ENCODE results near the gene DIRAS3. TPM values are rescaled to one million over a fixed set of nuclear protein-coding genes. Genes with fewer than 3 reads are reported as not detected.

Gene DIRAS3
- polyA plus RNA-seq, 1 of the 3 experiments (the other 2 are of a cell fraction), result 16.6 TPM

DNA sequence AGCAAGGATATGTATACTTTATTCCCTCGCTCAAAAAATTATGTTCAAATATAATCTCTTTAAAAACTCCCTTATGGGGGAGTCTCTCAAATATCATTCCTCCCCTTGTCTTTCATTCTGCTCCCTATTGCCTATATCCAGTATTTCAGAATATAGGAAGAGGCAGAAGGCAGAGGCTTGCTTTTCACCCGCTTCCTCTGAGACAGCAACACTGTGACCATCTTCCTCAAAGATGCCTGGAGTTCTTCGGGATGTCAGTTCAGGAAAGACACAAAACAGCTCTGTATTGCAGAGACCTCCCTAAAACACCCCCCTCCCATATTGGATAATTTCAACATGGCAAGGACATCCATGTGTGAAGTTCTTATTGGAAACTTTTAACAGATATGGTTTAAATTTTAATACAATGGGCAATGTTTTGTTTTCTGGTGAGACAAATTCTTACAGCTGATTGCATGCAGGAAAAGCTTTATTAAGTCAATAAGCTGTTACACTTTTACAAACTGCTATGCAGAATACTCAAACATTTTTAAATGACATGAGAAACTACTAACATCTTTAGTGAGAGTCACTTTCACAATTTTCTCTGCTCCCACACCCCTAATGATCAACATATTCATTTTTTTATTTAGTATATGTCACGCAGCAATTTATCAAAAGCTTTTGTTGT, 4.8 kb downstream of the DIRAS3 start (continued):
- no peak for TF ChIP-seq EZH2phosphoT487 (IDR thresholded peaks at IDR 0.05; ENCODE audit: borderline replicate concordance, low read depth)
- TF ChIP-seq YY1 (IDR thresholded peaks at IDR 0.05; ENCODE audit: low read depth), result no peak
- TF ChIP-seq EP300 (IDR thresholded peaks at IDR 0.05; ENCODE audit: borderline replicate concordance in 1 of 2, low read depth in 1 of 2, low read length in 1 of 2), result no peak

DNA sequence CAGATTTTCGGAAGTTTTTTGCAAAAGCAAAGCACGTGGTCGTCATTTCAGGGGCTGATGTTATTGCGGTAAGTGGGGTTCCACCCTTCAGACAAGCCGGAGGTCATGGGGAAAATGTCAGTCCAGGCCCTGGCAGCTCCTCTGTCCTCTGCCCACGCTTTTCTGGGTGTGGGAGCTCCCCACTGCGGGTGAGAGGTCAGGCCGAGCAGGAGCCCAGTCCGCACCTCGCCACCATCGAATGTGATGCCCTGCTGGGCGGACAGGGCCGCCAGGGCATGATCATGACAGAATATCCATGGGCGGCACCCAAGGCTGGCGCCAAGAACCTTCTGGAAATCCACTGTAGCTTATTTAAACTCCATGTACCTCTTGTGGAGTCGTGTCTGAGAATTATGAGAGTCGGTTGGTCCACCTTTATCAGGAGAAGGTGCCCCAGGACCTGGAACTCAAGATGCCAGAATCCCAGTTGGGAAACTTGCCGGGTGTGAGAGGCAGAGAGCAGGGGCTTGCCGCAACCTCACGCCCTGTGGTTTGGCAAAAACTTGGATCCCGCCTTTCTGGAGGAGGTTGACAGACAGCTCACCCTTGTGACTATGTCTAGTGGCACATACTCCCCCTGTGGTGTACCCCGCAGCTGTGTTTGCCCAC, 6.9 kb downstream of the DIRAS3 start:
- ChIA-PET CTCF (no interaction called here), POLR2A (no interaction called here)
- WGBS (ENCODE audit: low lambda C conversion rate), result 93% methylated on average over 12 of the region's 22 CpGs
- H3K27ac ChIP-seq (ENCODE audit: low read depth in 2 of 2, low read length in 1 of 2), result no peak overlapping the region
- H2AFZ ChIP-seq (ENCODE audit: low read depth), result no peak overlapping the region
- H3K36me3 ChIP-seq (replicated peaks in 1 of 2; ENCODE audit: control insufficient read depth in 1 of 2, insufficient read depth in 2 of 2, low read length in 1 of 2), result no peaks in the 10 kb centered on the region
- no peaks in the 10 kb centered on the region for H3K9me2 ChIP-seq
- H3K27me3 ChIP-seq (ENCODE audit: insufficient read depth), result no peaks in the 10 kb centered on the region
- peaks cover 3% of the 10 kb centered on the region for H3F3A ChIP-seq (replicated peaks; ENCODE audit: insufficient read depth)
- no peaks in the 10 kb centered on the region for H3K79me2 ChIP-seq (ENCODE audit: insufficient read depth)
- TF ChIP-seq, protein P1, sequence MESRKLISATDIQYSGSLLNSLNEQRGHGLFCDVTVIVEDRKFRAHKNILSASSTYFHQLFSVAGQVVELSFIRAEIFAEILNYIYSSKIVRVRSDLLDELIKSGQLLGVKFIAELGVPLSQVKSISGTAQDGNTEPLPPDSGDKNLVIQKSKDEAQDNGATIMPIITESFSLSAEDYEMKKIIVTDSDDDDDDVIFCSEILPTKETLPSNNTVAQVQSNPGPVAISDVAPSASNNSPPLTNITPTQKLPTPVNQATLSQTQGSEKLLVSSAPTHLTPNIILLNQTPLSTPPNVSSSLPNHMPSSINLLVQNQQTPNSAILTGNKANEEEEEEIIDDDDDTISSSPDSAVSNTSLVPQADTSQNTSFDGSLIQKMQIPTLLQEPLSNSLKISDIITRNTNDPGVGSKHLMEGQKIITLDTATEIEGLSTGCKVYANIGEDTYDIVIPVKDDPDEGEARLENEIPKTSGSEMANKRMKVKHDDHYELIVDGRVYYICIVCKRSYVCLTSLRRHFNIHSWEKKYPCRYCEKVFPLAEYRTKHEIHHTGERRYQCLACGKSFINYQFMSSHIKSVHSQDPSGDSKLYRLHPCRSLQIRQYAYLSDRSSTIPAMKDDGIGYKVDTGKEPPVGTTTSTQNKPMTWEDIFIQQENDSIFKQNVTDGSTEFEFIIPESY (IDR thresholded peaks at IDR 0.05; ENCODE audit: borderline replicate concordance, low read depth), result no peak
- TF ChIP-seq YY1 (IDR thresholded peaks at IDR 0.05; ENCODE audit: low read depth) (no peak), MXI1 (IDR thresholded peaks at IDR 0.05; ENCODE audit: low read depth, low read length) (no peak)
- no peaks in the 10 kb centered on the region for H3K4me1 ChIP-seq (ENCODE audit: control insufficient read depth in 1 of 2, insufficient read depth in 2 of 2, low read depth in 1 of 2, low read length in 1 of 2)
- H3K4me2 ChIP-seq, result no peak overlapping the region
- no peak overlapping the region for H3K4me3 ChIP-seq (ENCODE audit: low read depth in 2 of 2, low read length in 1 of 2)
- no peak overlapping the region for H3K9ac ChIP-seq
- no peaks in the 10 kb centered on the region for H4K20me1 ChIP-seq (ENCODE audit: insufficient read depth)
- H3K9me3 ChIP-seq, result no peaks in the 10 kb centered on the region
- no peak for DNase-seq

DNA sequence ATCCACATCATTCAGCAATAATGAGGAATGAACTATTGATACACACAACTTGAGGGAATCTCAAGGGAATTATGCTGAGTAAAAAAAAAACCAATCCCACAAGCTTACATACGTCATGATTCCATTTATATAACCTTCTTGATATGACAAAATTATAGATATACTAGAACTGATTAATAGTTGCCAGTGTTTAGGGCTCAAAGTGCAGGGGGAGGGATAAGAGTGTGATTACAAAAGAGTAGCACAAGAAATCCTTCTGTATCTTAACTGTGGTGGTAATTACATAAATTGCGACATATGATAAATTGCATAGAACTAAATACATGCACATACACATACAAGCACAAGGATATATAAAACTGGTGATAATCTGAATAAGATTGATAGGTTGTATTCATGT, 13.5 kb downstream of the DIRAS3 start:
- H3K4me1 ChIP-seq (ENCODE audit: control insufficient read depth in 1 of 2, insufficient read depth in 2 of 2, low read depth in 1 of 2, low read length in 1 of 2), result no peaks in the 10 kb centered on the region
- no peak overlapping the region for H3K27ac ChIP-seq (ENCODE audit: low read depth in 2 of 2, low read length in 1 of 2)
- CTCF ChIA-PET, result interaction anchor here (1.3 kb wide), 1 partner anchor 10 kb away, joined by 3 read pairs; no protein-coding TSS in a partner anchor
- no peak for TF ChIP-seq FOXM1 (IDR thresholded peaks at IDR 0.05; ENCODE audit: low read depth)
- no peak for TF ChIP-seq SMC3 (IDR thresholded peaks at IDR 0.05; ENCODE audit: low read depth, low read length)
- POLR2A ChIA-PET, result no interaction called here
- H2AFZ ChIP-seq (ENCODE audit: low read depth), result no peak overlapping the region
- H3K4me2 ChIP-seq, result no peak overlapping the region
- no peaks in the 10 kb centered on the region for H3F3A ChIP-seq (replicated peaks; ENCODE audit: insufficient read depth)
- H3K79me2 ChIP-seq (ENCODE audit: insufficient read depth), result no peaks in the 10 kb centered on the region
- no peaks in the 10 kb centered on the region for H3K36me3 ChIP-seq (replicated peaks in 1 of 2; ENCODE audit: control insufficient read depth in 1 of 2, insufficient read depth in 2 of 2, low read length in 1 of 2)
- H4K20me1 ChIP-seq (ENCODE audit: insufficient read depth), result no peaks in the 10 kb centered on the region
- 0 out of 2 replicates have a peak, but pooled peaks cover 4% of the 10 kb centered on the region for H3K9me3 ChIP-seq
- no peak overlapping the region for H3K4me3 ChIP-seq (ENCODE audit: low read depth in 2 of 2, low read length in 1 of 2)
- DNase-seq, result no peak
- WGBS (ENCODE audit: low lambda C conversion rate), result 70% methylated on average over 2 of the region's 2 CpGs
- H3K9me2 ChIP-seq, result no peaks in the 10 kb centered on the region
- H3K9ac ChIP-seq, result no peak overlapping the region
- H3K27me3 ChIP-seq (ENCODE audit: insufficient read depth), result no peaks in the 10 kb centered on the region
